Astrocyte (in vitro differentiated cells and primary cell): ENCODE data around the gene TMTC1.

ENCODE experiments used
- EZH2 ChIP-seq: IDR thresholded peaks from 2 replicates; pipeline ENCODE4 v1.6.1; 2012; ENCODE audit warnings: mild to moderate bottlenecking, low read length, inconsistent platforms; ENCODE audit not compliant: insufficient read depth
- TF ChIP-seq, protein P1 (sequence below): IDR thresholded peaks from 2 replicates; pipeline ENCODE4 v1.5.1; 2011; ENCODE audit warnings: low read depth, mild to moderate bottlenecking, inconsistent platforms, low read length, moderate library complexity; ENCODE audit not compliant: insufficient read depth

DNA sequence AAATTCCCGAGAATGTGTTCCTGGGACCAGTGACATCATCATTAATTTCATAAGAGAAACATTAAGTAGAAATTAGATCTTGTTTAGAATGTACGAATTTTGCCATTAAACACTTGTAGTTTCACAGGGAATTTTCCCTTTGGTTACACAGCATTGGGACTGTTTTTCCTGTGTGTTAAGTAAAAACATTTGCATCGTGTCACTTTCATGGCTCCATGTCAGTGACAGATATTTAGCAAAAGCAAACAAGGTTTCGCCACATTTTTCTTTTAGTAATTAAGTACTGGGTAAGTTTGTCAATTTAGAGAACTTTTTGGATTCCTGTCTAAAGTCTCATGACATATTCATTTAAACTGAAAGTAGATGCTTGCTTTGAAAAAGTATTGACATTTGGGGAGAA is 240.7 kb downstream of the TMTC1 start:
- TF ChIP-seq EZH2, result no peak
- TF ChIP-seq, protein P1, sequence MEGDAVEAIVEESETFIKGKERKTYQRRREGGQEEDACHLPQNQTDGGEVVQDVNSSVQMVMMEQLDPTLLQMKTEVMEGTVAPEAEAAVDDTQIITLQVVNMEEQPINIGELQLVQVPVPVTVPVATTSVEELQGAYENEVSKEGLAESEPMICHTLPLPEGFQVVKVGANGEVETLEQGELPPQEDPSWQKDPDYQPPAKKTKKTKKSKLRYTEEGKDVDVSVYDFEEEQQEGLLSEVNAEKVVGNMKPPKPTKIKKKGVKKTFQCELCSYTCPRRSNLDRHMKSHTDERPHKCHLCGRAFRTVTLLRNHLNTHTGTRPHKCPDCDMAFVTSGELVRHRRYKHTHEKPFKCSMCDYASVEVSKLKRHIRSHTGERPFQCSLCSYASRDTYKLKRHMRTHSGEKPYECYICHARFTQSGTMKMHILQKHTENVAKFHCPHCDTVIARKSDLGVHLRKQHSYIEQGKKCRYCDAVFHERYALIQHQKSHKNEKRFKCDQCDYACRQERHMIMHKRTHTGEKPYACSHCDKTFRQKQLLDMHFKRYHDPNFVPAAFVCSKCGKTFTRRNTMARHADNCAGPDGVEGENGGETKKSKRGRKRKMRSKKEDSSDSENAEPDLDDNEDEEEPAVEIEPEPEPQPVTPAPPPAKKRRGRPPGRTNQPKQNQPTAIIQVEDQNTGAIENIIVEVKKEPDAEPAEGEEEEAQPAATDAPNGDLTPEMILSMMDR, result no peak
